Esophagus mucosa (tissue), 1 donor: ENCODE data around the gene DOCK6. TPM values are rescaled to one million over a fixed set of nuclear protein-coding genes. Genes with fewer than 3 reads are reported as not detected.

Source experiments
- ATAC-seq: fragments of 200-7000 bp; cut with Tn5 transposase; one replicate; pipeline ENCODE4 v1.9.1; 2020
- total RNA-seq: library from RNA; stranded (reverse); gene quantifications from one replicate; pipeline ENCODE4 v1.2.4, GENCODE V29; 2023
- donor health status: DM: yes; HTN: yes; CAD: no.

DOCK6 gene
- total RNA-seq, 1 donor from 2014 or later: 49.1 TPM

DNA sequence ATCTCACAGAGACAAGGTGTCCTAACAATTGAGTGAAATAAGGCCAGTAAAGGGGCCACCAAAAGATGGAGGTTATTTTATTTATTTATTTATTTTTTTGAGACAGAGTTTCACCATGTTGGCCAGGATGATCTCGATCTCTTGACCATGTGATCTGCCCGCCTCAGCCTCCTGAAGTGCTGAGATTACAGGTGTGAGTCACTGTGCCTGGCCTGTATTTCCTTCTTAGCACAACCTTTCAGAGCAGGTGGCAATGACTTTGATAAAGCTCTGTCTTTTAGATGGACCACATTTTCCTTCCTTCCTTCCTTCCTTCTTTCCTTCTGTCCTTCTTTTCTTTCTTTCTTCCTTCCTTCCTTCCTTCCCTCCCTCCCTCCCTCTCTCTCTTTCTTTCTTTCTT lies 11.0 kb upstream of the DOCK6 start:
- no peak for ATAC-seq

DNA sequence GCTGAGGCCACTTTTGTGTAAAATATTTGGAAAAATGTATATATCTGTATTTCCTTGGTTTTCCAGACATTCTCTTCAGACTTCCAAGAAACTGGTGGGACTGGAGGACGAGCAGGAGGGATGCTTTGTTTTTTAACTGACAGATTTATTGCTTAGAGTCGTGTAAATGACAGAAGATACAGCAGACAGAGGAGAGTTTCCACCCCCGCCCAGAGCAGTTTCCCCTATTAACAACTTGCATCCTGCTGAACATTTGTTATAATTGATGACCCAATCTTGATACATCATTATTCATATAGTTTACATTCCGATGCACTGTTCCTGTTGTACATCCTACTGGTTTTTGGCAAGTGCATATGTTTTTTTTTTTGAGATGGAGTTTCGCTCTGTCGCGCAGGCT lies 7.1 kb upstream of the DOCK6 start:
- ATAC-seq: no peak

DNA sequence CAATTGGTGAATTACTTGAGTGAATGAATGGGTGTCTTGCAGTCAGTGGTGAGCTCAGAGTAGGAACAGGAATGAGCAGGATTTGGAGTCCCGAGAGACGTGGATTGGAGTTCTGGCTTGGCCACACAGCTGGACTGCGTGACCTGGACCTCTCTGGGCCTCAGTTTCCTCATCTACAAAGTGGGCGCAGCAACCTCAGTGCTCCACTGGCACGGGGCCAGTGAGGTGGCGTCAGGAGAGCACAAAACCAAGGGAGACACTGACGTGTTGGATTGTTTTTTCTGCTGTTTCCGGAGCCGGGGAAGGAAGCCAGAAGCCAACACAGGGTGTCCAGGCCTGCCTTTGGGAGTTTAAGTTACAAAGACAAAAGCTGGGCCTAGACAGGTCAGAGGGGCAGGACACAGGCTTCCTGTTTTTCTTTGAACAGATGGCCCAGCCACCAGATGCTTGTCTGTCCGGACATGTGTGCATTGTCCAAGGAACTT lies 6.5 kb upstream of the DOCK6 start:
- ATAC-seq: peak; percentile 13

DNA sequence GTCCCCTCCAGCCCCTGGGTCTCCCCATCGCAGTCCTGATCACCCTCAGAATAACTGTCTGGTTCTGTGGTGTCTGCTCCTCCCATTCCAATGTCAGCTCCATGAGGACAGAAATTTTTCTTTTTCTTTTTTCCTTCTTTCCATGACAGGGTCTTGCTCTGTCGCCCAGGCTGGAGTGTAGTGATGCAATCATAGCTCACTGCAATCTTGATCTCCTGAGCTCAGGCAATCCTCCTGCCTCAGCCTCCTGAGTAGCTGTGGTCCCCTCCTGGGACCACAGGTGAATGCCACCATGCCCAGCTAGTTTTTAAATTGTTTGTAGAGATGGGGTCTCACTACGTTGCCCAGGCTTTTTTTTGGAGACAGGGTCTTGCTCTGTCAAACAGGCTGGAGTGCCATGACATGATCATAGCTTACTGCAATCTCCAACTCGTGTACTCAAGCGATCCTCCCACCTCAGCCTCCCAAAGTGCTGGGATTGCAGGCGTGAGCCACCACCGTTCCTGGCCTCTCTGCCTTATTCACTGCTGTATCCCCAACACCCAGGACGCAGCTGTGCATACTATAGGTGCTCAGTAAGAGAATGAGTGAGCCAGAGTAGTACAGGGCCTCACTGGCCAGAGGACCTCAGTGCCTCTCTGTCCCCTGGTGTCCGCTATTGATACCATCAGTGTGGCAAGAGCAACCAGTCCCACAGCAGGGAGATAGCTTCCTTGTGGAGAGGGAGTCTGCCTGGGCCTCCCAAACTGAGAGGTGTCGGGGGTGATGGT lies 5.2 kb upstream of the DOCK6 start:
- no peak for ATAC-seq

DNA sequence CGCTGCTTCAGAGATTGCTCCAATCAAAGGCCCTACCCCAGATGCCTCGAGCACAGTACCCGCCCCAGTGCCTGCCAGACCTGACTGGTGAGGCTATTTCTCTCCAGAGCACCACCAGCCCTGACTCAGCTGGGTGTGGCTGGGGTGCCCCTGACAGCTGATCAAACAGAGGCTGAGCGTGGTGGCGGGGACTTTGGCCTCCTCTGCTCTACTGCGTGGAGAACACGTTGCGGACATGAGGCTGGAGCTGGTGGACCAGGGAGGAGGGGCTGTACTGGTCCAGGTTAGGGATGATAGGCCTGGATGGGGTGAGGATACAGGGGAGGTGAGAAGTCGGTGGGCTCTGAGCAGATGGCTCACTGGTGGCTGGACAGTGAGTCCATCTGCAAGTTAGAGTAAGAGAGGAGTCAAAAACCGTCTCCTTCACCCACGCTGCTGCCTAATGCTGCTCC lies 3.5 kb upstream of the DOCK6 start:
- ATAC-seq: peak; percentile 90

DNA sequence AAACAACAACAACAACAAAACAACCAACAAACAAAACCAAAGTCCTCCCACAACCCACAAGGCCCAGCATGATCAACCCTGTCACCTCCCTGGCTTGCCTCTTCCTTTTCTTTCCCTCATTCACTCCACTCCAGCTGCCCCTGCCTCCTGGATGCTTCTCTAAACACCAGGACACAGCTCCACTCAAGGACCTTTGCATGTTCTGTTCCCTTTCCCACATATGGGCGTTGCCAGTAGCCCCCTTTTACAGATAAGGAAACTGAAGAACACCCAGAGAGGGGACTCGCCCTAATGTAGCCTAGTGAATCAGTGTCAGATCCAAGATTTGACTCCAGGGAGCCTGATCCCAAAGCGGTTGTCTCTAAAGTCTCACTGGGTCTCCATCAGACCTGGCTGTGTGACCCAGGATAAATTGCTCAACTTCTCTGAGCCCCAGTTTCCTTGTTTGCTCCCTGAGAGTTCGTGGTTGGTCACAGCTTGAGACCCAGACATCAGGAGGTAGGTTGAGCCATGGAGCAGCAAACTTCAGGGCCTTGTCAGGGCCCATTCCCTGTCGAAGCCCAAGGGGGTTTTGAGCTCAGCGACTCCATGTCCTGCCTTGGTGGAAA lies 3.0 kb upstream of the DOCK6 start:
- ATAC-seq: no peak

DNA sequence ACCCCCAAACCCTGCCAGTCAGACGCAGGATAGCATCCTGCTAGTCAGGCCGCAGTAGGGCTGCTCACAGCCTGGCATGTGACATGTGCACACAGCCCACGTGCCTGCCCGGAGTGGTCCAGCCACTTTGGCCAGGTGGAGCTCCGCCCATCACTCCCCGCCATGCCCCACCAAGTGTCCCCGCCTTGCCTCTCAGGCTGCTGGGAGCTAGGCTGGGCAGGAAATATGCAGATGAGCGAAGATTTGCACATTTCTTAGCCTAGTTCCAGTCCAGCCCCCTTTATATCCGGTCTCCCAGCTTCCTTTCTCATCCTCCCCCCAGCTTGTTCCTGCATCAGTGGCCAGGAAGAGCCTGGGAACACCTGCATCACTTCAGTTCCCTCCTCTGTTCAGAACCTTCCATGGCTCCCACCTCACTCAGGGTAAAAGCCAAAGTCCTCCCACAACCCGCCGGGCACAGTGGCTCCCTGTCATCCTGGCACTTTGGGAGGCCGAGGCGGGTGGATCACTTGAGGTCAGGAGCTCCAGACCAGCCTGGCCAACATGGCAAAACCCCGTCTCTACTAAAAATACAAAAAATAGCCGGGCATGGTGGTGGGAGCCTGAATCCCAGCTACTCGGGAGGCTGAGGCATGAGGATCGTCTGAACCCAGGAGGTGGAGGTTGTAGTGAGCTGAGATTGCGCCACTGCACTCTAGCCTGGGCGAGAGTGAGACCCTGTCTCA lies 2.3 kb upstream of the DOCK6 start:
- peak; percentile 83 for ATAC-seq

DNA sequence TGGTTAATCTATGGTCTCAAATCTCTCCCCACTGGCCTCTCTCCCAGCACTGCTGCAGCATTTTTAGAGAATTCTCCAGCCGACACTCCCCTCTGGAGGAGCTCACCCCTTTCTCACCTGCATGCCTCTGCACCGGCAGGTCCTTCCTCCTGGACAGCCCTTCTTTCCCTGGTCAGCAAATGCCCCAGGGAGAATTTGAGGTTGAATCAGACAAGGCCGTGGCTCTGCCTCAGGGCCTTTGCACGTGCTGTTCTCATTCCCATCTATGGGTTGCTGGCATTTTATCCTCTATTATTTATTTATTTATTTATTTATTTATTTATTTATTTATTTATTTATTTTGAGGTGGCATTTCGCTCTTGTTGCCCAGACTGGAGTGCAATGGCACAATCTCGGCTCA lies 1.4 kb upstream of the DOCK6 start:
- ATAC-seq: no peak

DNA sequence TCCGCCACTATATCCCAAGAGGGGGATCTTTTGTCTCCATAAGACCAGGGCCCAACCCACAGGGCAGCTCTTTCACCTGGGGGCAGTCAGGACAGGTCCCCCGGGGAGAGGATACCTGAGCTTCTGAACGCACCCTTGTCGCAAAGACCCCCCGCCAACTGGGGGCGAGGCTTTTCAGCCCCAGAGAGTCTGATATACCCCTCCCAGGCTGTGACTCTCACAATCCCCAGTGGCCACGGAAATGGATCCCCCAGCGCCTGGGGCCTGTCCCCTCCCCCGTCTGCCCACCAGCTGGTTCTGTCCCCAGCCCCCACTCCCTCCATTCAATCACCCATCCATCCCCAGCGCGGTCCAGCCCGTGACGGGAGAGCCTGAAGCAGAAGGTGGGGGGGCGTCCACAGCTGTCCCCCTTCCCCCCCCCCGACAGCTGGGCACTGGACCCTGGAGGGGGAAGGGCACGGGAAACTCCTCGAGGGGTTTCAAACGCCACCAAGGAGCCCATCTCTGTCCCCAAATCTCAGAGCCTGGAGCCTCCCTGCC lies 823 bp downstream of the DOCK6 start:
- ATAC-seq: no peak

DNA sequence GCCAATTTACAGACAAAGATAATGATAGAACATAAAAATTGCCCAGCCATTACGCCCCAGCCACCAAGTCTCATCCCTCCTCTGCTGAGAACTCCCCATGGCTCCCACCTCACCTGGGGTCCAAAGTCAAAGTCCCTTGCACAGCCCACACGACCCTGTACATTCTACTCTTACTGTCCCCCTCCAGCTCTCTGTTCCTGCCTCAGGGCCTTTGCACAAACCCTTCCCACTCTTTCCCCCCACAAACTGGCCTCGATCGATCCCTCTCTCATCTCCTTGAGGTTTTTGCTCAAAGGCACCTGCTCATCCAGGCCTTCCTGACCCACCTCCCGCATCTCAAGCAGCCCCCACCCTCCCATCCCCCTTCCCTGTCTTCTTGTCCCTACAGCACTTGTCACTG lies 1.3 kb downstream of the DOCK6 start:
- ATAC-seq: no peak

DNA sequence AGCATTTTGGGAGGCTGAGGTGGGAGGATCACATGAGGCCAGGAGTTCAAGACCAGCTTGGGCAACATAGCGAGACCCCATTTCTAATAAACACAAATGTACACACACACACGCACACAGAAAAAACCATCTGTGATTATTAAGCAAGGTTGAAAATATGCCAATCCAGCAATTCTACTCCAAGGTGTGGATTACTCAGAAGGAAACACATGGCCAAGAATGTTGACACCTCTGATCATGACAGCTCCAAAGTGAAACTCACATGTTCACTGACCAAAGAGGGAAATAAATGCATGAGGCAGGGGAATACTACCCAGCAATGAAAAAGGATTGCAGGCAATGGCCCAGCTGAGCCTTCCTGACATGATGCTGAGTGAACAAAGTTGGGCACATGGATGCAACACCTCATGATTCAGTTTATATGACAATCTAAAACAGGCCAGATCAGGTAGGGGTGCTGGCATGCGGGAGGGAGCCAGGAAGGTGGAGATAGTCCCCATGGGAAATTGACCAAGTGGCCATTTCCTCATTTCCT lies 4.4 kb downstream of the DOCK6 start:
- peak; percentile 45 for ATAC-seq

DNA sequence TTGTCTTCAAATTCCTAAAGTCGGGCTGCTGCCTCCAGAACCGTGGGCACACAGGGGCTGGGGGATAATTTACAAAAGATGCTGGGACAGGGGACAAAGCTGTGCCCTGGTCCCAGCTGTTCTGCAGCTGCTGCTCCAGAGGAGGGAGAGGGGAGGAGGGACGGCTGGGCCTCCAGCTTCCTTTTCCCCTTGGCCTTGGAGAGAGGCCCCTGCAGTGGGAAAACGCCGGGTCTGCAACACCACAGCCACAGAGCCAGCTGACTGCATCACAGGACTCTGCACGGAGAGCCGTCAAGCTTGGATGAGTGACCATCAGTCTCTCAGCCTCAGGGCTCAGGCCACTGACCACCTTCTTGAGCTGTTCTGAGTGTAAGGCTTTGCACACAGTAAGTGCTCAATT lies 6.1 kb downstream of the DOCK6 start:
- no peak for ATAC-seq

DNA sequence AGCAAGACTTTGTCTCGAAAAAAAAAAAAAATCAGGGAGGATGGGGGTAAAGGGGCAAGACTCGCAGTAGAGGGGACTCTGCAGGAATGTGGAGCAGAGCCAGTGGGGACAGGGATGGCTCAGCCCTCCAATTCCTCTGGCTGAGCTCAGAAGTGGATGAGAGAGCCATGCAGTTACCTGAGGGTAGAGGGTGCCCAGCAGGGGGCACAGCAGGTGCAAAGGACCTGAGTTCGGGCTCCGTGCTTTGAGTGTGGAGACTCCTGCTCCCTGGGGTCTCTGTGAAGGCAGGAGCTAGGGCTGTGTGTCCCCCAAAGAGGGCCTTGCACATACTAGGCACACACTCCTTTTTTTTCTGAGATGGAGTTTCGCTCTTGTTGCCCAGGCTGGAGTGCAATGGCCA lies 7.7 kb downstream of the DOCK6 start:
- no peak for ATAC-seq

DNA sequence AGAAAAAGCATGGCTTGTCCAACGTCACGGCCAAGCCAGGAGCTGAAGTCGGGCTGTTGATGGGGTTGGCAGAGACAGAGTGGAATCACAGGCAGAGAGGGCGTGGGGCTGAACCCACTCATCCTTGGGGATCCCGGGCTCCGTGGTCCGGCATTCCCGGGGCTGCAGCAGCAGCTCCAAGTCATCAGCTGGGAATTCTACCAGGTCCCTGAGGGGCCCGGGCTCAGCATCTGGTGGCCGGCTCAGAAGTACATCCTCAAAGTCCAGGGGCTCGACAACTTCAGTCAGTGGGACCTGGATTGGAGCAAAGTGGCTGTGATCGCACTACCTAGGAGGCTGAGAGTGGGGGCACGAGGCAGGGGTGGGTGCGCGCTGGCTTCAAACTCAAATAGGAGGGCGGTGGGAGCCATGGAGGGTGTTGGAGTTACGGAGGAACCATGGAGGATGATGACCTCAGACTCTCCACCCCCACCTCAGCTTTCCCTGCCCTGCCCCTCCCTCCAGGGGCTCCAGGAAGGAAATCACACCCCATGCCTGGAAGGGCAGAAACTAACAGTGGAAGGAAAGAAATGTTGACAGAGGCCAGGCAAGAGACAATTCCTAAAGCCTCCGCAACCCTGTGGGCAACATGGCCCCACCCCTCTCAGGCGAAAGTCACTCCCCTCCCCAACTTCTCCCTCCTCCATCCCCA lies 9.5 kb downstream of the DOCK6 start:
- ATAC-seq: no peak

DNA sequence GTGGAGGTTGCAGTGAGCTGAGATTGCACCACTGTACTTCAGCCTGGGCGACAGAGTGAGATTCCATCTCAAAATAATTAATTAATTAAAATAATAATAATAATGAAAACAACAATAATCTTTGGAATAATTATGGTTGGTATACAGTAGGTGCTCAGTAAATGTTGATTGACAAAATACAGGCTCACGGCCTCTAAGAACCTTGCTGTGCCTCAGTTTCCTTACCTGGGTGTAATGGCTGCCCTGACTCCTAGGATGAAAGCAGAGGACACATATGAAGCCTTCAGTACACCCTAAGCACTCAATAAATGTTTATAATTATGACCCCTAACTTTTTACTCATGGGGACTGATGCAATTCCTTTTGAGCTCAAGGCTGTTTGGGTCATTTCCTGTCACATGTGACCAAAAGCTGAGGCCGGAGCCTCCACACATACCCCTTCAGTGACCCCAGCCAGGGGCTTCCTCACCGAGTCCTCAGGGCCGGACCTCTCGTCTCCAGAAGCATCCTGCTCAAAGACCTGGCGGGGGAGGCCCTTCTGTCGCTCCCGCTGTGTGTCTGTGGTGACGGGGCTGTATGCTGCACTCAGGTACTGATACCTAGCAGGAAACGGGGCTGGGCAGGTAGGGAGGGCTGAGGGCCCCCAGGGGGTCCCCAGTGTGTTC lies 10.5 kb downstream of the DOCK6 start:
- no peak for ATAC-seq

DNA sequence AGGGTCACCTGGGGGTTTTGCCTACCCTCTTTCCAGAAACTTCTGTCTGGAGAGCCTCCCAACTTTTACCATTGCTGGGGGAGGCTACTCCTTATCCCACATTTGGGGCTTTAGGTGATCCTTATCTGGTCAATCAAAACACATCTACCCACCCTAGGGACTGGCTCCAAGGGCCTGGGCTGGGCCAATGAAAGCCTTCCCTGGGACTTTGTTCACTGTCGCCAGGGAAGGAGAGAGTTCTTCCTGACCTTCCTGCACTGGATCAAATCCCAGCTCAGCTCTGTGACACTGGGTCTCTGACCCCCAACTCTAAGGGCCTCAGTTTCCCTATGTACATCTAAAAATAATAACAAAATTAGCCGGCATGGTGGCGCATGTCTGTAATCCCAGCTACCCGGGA lies 11.1 kb downstream of the DOCK6 start:
- ATAC-seq: no peak

DNA sequence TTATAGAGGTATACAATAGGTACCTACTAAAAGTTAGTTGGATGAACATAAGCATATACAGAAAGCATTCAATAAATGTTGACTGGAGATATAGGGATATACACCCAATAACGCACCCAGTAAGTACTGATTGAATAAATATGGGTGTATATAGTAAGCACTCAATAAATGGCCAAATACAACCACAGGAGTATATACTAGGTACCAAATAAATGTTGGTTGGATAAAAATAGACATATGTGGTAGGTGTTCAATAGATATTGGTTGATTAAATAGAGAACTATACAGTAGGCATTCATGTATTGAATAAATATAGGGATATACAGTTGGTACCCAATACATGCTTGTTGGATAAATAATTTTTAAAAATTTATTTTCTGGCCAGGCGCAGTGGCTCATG lies 13.5 kb downstream of the DOCK6 start:
- no peak for ATAC-seq

DNA sequence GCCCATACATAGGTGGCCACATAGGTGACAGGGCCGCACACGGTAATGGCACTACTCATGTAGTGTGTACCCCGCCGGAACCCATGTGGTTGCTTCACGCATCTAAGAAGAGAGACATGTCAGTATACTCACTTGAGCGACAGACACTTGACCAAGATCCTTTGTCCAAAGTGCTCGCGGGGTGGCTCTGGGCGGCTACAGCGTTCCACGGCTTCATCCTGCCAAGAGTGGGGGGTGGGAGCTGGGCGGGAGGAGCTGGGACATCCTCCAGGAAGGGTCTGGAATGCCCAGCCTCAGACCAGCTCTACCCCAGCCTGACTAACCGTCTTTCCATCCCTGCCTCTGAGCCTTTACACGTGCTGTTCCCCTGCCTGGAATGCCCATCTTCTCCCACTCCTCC lies 14.4 kb downstream of the DOCK6 start:
- no peak for ATAC-seq

DNA sequence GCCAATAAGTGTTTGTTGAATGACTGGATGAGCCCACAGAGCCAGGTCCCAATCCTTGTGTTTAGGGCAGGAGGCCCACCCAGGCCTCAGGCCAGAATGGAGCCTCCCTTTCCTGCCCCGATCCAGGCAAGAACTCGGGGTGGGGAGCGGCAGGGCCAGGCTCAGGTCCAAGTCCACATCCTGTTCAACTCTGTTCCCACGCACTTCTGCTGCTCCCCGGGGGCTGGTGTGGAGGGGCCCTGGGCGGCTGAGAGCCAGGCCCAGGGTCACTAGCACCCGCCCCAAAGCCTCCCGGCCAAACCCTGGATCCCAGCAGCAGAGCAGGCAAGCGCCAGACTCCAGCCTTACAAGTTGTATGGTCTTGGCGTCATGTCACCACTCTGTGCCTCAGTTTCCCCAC lies 14.9 kb downstream of the DOCK6 start:
- ATAC-seq: peak; percentile 34

DNA sequence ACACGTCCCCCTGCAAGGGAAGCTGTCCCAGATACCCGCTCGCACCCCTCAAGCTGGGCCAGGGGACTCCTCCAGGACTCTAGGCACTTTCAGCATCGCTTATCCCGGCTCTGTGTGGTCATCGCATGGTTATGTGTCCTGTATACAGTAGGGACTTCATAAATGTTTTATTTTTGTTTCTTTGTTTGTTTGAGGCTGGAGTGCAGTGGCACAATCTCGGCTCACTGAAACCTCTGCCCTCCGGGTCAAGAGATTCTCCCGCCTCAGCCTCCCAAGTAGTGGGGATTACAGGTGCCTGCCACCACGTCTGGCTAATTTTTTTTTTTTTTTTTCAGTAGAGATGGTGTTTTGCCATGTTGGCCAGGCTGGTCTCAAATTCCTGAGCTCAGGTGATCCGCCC lies 15.4 kb downstream of the DOCK6 start:
- ATAC-seq: no peak

DNA sequence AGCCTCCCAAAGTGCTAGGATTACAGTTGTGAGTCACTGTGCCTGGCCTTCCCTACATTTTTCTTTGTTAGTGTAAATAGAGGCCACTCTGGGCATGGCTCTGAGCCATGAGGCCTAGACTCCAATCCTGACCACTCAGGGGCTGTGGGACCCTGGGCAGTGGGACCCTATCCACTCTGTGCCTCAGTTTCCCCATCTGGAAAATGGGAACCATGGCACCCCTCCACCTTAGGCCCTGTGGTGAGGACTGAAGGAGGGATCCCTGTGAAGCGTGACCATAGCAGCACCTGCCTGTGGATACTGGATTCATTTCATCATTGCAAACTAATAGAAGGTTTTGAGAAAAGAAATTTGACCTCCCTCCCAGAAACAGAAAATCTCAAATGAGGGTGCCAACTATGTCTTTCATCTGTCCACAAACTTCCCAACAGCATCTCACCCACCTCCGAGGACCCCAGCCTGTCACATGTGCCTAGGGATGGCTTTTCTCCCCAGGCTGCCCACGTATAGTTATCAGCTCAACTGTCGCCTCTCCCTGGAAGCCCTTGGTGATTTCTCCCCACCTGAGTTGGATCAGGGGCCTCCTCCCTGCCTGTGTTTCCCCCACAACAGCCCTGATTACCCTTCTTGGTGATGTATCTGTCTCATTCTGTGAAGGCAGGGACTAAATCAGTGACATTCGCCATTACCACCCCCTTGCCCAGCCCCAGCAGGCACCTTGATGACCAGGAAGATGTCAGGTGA lies 17.3 kb downstream of the DOCK6 start:
- no peak for ATAC-seq
